Cardiac fibroblast (primary cell): Measurements from ENCODE around the gene DDX27.
A peak's percentile ranks its signal among the peaks of the same experiment; 100 is the strongest.

Source experiments
- DNase-seq, 2 donors: peaks; one replicate each; pipeline versions ENCODE4 v3.0.0 to v3.0.0-alpha.2; 2010; ENCODE audit warnings: low read depth in 2 of 2
- H3K4me3 ChIP-seq, 2 donors: replicated peaks in 1 of 2; 1 replicate in 1 of 2; 2 replicates in 1 of 2; pipeline ENCODE4 v1.5.1; 2011; ENCODE audit warnings: low read depth in 2 of 2, low read length in 2 of 2, mild to moderate bottlenecking in 2 of 2, moderate library complexity in 1 of 2
- CTCF ChIP-seq: IDR thresholded peaks from one replicate; pipeline ENCODE4 v1.5.1; 2011; ENCODE audit warnings: low read depth, mild to moderate bottlenecking, low read length, inconsistent platforms

The DDX27 gene

GRCh38 chr20:49247169-49247723 lies 28.0 kb downstream of the DDX27 start:
- no peak for TF ChIP-seq CTCF
- H3K4me3 ChIP-seq: no peak overlapping the region
- no peak for DNase-seq

- no peak overlapping the region for H3K4me3 ChIP-seq
- DNase-seq: peak in 1 of 2 donors; percentile 16
- no peak for TF ChIP-seq CTCF
Measured at GRCh38 chr20:49247792-49248191, 28.6 kb downstream of the DDX27 start.

- DNase-seq: no peak
- H3K4me3 ChIP-seq: no peak overlapping the region
- no peak for TF ChIP-seq CTCF
Measured at GRCh38 chr20:49248301-49248700, 29.1 kb downstream of the DDX27 start.

- DNase-seq: no peak
- H3K4me3 ChIP-seq: no peak overlapping the region
- no peak for TF ChIP-seq CTCF
Measured at GRCh38 chr20:49248879-49249665, 29.9 kb downstream of the DDX27 start.

- no peak for TF ChIP-seq CTCF
- no peak for DNase-seq
- no peak overlapping the region for H3K4me3 ChIP-seq
Measured at GRCh38 chr20:49252556-49253350, 33.5 kb downstream of the DDX27 start.

GRCh38 chr20:49256261-49256660 lies 37.0 kb downstream of the DDX27 start:
- no peak for DNase-seq
- no peak overlapping the region for H3K4me3 ChIP-seq
- TF ChIP-seq CTCF: no peak
